GM18511 (cell line): ENCODE results near the gene RNF19B.
"Not testable (repeated sequence)": the region's sequence is repeated elsewhere in the genome, so short reads cannot be mapped to it uniquely, and the experiment has no call there.

Experiments
- ATAC-seq: cut with Tn5 transposase; IDR thresholded peaks from one replicate; pipeline ENCODE4 v1.9.1; 2021; ENCODE audit warnings: mild to moderate bottlenecking, moderate library complexity; ENCODE audit not compliant: unreplicated experiment

Gene RNF19B

DNA sequence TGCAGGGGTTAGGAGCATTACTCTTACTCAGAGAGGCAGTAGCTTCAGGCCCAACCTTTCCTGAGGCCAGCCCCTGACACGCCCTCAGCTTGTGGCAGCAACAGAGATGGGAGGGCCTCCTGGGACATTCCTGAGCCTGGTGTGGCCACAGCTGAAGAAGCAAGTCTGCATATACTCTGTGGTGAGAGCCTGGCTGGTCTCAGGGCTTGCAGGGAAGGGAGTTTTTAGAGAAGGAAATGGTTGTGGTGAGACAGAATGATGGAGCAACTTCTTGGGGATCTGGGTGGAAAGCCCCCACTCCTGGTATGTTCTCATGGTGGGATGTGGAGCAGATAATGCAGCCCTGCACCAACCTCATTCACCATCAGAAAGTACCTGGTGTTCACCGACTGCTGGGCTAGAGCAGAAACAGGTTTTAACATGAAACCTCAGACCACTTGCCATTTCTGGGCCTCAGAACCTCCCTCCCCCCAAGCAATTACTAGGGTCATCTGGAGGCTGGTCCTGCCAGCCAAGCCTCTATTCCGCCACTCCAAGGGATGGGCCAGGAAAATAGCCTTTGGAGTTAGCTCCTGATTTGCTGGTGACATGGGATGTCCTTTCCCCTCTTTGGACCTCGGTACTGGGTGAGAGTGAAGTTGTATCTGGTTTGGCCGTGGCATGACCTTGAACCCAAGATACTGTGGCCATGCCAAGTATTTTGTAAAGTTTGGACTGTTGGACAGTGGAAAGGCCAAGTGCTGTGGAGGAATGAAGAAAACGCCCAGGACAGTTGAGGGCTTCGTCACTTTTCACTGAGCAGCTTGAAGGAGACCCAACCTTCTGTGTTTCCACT lies 28.1 kb upstream of the RNF19B start:
- peak; percentile 84 for ATAC-seq

DNA sequence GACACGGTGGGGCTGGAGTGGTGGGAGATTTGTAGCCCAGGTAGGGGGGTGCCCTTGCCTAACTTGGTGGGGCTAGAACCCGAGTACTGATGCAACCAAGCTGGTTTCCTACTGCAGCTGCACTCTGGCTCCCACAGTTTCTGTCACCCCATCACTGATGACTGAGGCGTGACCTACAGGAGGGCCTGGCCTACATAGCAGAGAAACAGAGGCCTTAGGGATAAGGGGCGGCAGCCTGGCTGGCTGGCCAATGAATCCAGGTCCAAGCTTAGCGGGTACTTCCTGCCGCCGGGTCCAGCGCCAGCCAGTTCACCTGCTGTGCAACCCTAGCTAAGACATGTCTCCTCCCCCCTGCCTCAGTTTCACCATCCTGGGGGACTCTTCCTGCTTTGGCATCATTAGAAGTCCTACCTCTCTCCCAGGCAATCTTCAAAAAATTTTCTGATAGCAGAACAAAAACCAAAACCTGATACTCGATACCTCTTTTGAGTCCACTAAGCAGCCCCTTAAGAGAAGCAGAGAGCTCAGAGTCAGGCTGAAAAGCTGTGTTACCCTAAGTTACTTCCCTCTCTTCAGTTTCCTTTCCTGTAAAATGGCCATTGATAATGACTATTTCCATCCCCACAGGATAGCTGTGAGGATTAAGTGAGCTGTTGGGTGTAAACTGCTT lies 27.3 kb upstream of the RNF19B start:
- ATAC-seq: peak; percentile 38

DNA sequence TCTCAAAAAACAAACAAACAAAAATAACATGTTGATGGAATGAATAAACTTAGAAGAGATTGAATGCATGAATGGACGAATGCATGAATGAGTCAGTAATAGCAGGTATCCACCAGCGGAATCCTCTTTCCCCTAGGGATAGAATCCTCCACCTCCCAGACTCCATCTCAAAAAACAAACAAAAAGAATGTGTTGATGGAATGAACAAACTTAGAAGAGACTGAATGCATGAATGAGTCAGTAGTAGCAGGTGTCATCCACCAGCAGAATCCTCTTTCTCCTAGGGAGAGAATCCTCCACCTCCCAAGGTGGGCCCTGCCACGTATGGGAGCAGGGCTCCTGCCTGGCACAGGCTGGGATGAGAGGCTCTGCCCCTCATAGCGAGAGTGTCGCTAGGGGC lies 26.8 kb upstream of the RNF19B start:
- no peak for ATAC-seq

DNA sequence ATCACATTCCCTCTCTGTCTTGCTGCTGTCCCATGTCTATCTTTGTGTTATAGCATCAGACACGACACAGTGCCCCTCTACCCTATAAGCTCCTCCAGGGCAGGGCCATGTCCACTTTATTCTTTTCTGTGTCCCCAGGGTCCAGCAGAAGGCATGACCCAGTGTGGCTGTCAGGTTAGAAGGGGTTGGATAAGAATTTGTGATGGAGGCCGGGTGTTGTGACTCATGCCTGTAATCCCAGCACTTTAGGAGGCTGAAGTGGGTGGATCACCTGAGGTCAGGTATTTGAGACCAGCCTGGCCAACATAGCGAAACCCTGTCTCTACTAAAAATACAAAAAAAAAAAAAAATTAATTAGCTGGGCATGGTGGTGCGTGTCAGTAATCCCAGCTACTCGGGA lies 26.3 kb upstream of the RNF19B start:
- ATAC-seq: no peak

DNA sequence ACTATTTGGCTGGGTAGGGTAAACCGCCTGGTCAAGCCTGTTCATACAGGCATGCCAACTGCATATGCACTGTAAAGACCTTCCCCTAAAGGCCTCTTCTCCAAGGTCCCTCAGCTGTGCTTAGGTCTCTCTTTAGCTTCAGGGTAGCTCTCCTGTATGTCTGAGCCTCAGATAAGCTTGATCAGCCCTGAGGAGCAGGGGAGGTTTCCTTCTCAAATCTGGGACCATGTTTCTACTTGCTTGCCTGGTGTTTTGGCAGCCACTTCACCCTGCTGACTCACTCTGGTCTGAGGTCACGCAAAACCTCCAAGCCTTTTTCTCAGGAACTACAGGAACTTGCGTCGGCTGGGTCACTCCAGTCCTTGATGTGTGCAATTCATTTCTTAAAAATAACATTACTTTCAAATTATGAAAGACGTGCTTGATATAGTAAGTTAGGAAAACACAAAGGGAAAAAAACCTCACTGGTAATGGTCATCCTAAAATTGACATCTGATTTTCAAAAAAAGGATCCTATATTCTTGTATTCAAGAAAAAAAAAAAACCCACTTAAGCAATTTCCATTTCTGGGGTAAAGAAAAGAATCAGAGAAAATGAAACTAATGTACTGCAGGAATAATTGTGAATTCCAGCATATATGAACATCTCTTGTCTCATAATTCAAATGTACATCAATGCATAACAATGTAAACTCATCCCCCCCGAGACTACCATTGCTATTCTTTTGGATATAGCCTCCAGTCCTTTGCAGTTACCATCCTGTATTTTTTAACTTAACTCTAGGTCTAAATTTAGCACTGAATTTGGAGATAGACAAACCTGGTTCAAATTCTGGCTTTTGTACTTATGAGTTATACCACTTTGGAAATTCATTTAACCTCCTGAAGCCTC lies 24.8 kb upstream of the RNF19B start:
- no peak for ATAC-seq

DNA sequence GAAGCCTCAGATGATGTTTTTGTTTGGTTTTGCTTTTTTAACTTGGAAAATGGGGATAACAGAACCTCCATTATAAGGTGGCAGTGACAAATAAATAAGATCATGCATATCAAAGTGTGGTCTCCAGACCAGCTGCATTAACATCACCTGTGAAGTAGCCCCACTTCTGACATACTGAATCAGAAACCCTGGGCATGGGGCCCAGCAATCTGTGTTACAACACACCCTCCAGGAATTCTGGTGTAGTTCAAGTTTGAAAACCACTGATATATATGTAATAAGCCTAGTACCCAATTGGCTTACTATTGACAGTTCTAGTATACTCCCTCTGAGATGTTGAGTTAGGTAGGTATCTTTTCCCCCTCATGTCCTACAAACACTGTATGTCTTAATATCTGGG lies 24.1 kb upstream of the RNF19B start:
- ATAC-seq: no peak

DNA sequence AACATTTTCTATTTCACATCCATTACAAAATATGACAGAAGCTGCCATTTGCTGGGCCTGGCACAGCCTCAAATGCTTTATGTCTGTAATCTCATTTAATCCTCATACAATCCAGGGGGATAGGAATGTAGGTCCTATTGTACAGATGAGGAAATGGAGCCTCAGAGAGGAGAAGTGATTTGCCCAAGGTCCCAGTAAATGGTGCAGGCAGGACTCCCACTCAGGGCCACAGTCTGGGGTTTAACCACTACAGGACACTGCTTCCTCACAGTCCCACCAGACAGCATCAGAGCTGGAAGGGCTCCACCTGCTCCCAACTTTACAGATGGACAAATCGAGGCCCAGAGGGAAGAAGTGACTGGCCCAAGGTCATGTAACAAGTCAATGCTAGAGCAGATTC lies 20.6 kb upstream of the RNF19B start:
- no peak for ATAC-seq

DNA sequence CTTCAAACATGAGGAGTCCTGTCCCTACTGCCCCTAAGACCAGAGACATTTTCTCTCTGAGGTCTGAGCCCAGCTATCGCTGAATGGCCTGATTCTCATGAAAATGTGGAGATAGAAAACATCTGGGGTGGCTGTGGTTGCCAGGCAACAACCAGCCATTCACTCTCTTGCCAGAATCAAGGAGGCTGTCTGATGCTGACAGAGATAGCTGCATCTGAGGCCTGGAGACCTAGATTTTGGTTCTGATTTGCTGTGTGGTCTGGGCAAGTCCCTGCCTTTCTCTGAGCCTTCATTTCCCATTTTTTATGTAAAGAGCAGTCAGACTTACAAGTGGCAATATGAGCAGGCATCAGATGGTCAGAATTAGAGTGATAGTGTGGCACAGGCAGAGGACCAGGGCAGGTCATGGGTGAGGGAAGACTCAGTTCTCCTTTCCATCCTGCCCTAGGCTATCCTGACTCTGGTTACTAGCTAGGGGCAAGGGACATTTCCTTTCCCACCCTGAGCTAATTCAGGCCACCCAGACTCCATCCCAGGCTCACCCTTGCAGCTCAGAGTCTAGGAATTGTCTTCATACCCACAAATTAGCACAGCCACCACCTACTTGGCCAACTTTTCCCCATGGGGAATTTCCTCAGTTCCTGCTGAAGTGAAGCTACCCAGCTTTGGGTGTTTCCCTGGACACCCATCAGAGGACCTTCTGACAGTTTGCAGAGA lies 20.0 kb upstream of the RNF19B start:
- ATAC-seq: no peak

DNA sequence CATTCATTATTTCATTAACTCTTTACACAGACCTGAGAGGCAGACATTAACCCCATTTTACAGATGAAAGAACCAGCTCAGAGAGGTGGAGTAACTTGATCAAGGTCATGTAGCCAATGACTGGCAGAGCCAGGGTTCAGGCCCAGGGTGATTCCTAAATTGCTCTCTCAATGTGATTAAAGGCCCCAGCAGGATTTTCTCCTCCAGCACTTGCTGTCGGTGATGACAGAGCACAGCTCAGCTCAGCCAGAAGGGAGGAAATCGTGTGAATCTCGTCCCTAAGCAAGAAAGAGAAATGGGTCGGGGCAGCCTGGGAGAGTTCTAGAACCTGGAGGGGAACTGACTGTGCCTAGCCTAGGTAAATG lies 19.5 kb upstream of the RNF19B start:
- ATAC-seq: no peak

DNA sequence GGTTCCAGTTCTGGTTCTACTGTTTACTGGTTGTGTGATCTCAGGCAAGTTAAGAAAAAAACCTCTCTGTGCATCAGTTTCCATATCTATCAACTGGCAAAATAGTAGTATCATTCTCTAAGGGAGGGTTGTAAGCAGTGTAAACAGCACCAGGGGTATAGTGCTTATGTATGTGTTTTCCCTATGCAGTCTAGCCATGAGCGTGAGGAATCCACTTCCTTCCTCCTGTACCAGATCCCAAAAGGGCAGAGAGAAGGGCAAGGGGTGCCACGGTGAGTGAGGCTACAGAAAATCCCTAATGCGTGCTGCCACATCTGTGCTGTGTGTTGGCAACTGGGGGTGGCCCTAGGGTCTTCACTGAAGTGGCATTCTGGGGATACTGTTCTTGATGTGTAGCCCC lies 18.4 kb upstream of the RNF19B start:
- no peak for ATAC-seq

DNA sequence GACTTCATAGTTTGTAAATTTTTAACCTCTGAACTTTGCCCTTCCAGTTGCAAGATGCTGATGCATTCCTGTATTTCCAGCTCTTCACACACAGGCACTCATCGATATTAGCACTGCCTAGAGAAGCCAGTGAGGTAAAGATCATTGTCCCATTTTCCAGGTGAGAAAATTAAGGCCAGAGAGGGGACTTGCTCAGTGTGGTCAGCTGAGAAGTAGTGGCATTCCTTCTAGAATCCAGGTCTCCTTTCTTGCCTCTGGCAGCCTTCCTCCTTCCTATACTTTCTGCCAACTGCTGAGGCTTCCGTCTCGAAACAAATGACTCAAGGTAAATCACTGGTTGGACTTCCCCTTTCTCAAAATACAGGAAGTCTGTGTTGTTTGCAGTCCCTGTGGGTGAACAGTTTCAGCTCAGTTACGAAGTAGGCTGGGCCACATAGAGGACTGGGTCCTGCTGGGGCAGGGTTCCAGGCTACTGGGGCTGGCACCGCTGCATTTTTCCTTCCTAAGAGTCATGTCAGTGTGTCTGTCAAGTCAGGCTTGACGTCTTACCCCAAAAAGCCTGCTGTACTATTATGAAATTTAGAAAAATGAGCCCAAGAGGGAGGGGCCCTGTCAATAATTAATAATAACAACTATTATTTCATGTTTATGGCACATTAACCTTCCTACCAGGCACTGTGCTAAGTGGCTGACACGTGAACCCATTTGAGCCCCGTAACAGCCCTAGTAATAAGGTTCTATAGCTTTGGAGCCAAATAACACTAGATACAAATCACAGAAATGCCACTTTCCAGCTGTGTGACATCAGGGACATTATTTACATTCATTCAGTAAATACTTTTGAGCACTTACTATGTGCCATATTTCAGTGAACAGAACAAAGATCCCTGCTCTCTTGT lies 16.6 kb upstream of the RNF19B start:
- ATAC-seq: peak; percentile 91

DNA sequence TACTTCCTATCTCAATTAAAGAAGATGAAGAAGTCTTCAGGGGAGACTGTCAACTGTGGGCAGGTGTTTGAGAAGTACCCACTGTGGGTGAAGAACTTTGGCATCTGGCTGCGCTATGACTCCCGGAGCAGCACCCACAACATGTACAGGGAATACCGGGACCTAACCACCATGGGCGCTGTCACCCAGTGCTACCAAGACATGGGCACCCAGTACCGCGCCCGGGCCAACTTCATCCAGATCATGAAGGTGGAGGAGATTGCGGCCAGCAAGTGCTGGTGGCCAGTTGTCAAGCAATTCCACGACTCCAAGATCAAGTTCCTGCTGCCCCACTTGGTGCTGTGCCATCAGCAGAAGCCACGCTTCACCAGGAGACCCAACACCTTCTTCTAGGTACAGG lies 15.5 kb upstream of the RNF19B start:
- ATAC-seq: no peak

DNA sequence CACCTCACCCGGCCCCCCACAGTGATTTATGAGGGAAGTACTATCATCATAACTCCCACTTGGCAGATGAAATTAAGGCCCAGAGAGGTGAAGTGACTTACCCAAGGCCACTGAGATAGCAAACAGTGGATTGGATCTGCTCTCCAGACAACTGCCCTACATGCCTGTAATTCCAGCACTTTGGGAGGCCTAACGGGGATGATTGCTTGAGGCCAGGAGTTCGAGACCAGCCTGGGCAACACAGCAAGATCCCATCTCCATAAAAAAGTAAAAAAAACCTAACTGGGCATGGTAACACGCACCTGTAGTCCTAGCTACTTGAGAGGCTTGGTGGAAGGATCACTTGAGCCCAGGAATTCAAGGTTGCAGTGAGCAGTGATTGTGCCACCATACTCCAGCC lies 14.2 kb upstream of the RNF19B start:
- no peak for ATAC-seq

DNA sequence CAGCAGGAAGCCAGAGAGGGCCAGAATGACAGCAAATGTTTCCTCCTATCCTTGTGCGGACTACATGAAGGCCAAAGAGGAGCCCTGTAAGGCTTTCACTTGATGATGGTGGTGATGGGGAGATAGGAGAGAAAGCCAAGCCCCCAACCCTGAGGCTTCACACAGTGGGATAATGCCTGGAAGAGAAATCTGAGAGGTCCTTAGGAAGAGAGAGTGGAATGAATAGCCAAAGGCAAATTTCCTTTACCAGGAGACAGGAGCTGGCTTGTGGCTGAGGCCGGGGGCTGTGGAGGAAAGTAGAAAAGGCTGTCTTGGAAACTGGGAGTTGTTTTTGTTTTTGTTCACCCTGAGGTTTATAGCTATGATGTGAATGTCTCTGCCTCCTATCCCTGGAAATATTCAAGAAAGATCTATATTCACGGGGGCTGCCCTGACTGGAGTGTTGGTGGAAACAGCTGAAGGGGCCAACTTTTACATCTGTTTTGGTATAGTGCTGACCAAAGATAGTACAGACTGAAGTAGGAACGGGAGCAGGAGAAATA lies 13.0 kb upstream of the RNF19B start:
- no peak for ATAC-seq

DNA sequence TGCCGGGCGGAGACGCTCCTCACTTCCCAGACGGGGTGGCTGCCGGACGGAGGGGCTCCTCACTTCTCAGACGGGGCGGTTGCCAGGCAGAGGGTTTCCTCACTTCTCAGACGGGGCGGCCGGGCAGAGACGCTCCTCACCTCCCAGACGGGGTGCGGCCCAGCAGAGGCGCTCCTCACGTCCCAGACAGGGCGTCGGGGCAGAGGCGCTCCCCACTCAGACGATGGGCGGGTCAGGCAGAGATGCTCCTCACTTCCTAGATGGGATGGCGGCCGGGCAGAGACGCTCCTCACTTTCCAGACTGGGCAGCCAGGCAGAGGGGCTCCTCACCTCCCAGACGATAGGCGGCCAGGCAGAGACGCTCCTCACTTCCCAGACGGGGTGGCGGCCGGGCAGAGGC lies 10.4 kb upstream of the RNF19B start:
- ATAC-seq: not testable (repeated sequence)

DNA sequence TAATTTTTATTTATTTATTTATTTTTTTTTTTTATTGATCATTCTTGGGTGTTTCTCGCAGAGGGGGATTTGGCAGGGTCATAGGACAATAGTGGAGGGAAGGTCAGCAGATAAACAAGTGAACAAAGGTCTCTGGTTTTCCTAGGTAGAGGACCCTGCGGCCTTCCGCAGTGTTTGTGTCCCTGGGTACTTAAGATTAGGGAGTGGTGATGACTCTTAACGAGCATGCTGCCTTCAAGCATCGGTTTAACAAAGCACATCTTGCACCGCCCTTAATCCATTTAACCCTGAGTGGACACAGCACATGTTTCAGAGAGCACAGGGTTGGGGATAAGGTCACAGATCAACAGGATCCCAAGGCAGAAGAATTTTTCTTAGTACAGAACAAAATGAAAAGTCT lies 8.8 kb upstream of the RNF19B start:
- not testable (repeated sequence) for ATAC-seq

DNA sequence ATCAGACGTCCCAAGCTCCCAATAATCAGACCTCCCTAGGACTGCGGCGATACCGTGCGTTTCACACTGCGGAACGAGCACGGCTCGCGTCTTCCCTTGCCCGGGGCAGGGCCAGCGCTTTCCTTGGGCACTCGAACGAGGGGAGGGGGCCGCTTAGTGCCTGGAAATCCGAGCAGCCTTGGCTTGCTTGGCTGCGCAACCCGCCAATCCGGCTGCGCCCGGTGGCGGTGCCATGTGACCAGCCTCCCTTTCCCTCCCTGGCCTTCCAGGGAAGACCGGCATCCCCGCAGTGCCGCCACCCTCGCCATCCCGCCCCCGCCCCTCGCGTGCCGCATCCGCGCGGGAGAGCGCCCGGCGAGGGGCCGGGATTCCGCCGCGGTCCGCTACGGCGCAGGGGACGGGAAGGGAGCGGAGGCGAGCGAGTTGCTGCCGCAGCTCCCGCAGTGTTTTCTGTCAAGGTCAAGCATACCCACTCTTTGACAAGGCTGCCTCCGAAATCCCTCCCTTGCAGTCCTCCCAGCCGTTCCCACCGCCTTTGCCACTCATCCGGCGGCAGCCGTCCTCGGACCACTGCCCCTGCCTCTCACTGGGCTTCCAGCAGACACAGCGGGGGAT lies 8.3 kb upstream of the RNF19B start:
- no peak for ATAC-seq

DNA sequence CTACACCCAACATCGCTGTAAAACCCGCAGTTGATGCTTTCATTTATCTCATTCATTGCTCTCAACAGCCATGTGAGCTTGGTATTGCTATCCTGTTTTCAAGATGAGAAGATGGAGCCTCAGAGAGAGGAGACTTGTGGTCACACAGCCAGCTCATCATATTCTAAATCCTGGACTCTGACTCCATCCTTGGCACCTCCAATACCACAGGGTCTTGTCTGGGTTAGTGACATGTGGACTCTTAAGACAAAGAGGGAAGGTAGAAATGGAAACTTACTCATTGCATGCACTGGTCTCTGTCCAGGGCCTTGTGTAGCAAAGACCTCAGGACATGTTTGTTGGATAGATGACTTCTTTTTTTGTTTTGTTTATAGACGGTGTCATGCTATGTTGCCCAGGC lies 7.0 kb upstream of the RNF19B start:
- ATAC-seq: no peak

DNA sequence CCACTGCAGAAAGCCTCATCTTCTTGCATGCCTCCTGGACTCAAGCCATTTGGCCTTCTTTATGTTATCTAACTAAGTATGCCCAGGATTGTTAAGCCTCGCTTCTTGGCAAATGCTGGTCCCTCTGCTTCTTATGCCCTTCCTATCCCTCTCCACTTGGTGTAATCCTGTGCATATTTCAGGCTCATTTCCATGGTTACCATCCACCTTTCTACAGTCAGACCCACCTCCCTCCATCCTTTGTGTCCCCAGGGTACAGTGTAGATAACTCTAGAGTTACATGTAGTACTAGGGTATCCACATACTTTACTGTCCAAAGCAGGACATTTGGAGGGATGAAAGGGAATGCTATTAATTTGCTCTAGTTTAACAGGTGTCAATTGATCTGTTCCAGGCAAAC lies 6.5 kb upstream of the RNF19B start:
- ATAC-seq: no peak
